Thyroid gland (tissue), 4 donors: Measurements from ENCODE around the gene REM1. TPM values are rescaled to one million over a fixed set of nuclear protein-coding genes. Genes with fewer than 3 reads are reported as not detected.

ENCODE experiments used
- DNase-seq, 2 donors: peaks; one replicate each; pipeline ENCODE4 v3.0.0-alpha.2; 2019
- H3K27ac ChIP-seq, 3 donors: fragments of 200-600 bp; sonication (generic); 1 replicate in 2 of 3; 2 replicates in 1 of 3; pipeline ENCODE4 v1.5.1; 2016 to 2019; ENCODE audit warnings: mild to moderate bottlenecking in 1 of 3, moderate library complexity in 1 of 3
- H3K27me3 ChIP-seq: fragments of 200-600 bp; sonication (generic); one replicate; pipeline ENCODE4 v1.5.1; 2019
- H3K36me3 ChIP-seq, 2 donors: fragments of 200-600 bp; sonication (generic); one replicate each; pipeline ENCODE4 v1.5.1; 2016 to 2019
- H3K4me1 ChIP-seq, 2 donors: fragments of 200-600 bp; sonication (generic); one replicate each; pipeline ENCODE4 v1.5.1; 2017 to 2019
- H3K4me3 ChIP-seq, 3 donors: fragments of 200-600 bp; sonication (generic); replicated peaks in 1 of 3; 1 replicate in 2 of 3; 2 replicates in 1 of 3; pipeline ENCODE4 v1.5.1; 2016; ENCODE audit warnings: mild to moderate bottlenecking in 1 of 3
- H3K9me3 ChIP-seq: fragments of 200-600 bp; sonication (generic); one replicate; pipeline ENCODE4 v1.5.1; 2017
- CTCF ChIP-seq, 6 experiments: fragments of 200-600 bp in 3 of 6; fragments of 450-650 bp in 3 of 6; sonication (generic) in 3 of 6; IDR thresholded peaks; one replicate each; pipeline ENCODE4 v1.5.1; 2016 to 2019; ENCODE audit warnings: antibody characterized with exemption in 6 of 6, mild to moderate bottlenecking in 2 of 6, inconsistent platforms in 1 of 6, moderate library complexity in 1 of 6
- POLR2A ChIP-seq, 2 donors: fragments of 450-650 bp; IDR thresholded peaks; one replicate each; pipeline ENCODE4 v1.6.1; 2017; ENCODE audit warnings: antibody characterized with exemption in 2 of 2, mild to moderate bottlenecking in 2 of 2, moderate library complexity in 1 of 2
- WGBS, 2 donors: methylation state at CpG; one replicate each; pipeline ENCODE4 v1.1.5; 2017; 5-methylcytosine and 5-hydroxymethylcytosine counted together
- intact Hi-C: fragments of 100-400 bp; cut with DNase I; formaldehyde crosslinking; loops from one replicate; pipeline ENCODE4 v1.15.1; 2023
- total RNA-seq, 4 donors: library from RNA; depleted of rRNA; stranded (reverse); fragments of >200 nt; gene quantifications; one replicate each; pipeline ENCODE4 v1.2.3, GENCODE V29; 2016

REM1 gene
- total RNA-seq, 4 donors from 2014 or later = 0.54 to 3.4 (median 0.98) TPM

DNA sequence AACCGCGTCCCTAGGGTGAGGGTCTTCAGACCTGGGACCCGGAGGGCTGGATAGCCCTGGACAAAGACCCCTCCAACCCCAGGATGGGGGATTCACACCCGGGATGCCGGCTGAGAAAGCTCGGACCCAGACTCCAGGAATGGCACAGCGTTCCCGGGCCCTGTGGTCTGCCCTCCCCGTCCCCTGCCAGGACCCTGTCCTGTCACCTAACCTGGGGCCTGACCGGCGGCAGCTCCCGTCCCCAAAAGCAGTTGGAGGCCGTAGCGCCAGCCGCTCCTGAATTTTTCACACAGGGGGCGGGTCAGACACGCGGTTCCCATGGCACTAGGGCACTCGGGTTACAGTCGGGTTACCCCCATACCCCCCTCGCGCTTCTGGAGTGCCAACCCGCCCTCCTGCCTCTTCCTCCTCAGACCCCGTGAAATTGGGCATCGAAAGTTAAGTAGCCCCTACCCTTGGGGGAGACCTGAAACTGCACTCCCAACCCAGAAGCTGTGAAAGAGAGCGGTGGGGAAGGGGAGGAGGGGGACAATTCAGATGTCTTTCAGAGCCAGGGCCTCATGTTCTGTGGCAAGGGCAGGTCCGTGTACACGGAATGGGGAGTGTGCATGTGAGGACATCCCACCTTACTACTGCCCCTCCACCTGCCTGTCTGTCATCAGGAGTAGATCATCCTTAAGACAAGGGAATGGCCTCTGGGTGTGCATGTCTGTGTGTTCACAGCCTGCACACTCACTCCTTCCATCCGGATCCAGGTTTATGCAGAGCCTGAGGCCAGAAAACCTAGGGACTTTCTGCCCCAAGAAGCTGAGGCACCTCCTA is 595 bp downstream of the REM1 start:
- WGBS, 2 donors = 6% methylated on average over 17 of the region's 29 CpGs; no CpG with 5 or more reads in 1 of the 2 donors
- peak overlapping the region in 2 of 3 donors; percentile 40 to 53 for H3K27ac ChIP-seq
- peak overlapping the region in 1 of 3 donors; percentile 25 for H3K4me3 ChIP-seq
- TF ChIP-seq CTCF (IDR thresholded peaks at IDR 0.05) (no peak), POLR2A (IDR thresholded peaks at IDR 0.05) (no peak)
- H3K9me3 ChIP-seq = no peaks in the 10 kb centered on the region
- H3K4me1 ChIP-seq = peaks cover 7 to 17% of the 10 kb centered on the region in 2 donors
- no peaks in the 10 kb centered on the region for H3K27me3 ChIP-seq
- H3K36me3 ChIP-seq = no peaks in the 10 kb centered on the region
- intact Hi-C loops = no loop called here
- no peak for DNase-seq

DNA sequence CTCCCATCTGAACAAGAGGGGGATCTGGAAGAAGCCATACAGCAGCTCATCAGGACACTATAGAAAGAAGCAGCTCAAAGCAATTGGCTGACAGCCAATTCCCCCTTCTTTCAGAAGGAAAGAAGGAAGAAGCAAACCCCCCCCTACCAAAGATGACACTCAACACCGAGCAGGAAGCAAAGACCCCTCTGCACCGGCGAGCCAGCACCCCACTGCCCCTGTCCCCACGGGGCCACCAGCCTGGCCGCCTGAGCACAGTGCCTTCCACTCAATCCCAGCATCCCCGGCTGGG is 1.2 kb downstream of the REM1 start:
- 60 to 66% methylated on average over 6 of the region's 6 CpGs for whole genome bisulfite sequencing, 2 donors

GRCh38 chr20:31476643-31477215 is 1.6 kb downstream of the REM1 start:
- WGBS, 2 donors = 70 to 76% methylated on average over 6 of the region's 6 CpGs
- H3K36me3 ChIP-seq = no peaks in the 10 kb centered on the region
- no peak for DNase-seq
- H3K27ac ChIP-seq = no peak overlapping the region
- peaks cover 7 to 17% of the 10 kb centered on the region in 2 donors for H3K4me1 ChIP-seq
- intact Hi-C loops = no loop called here
- TF ChIP-seq CTCF (IDR thresholded peaks at IDR 0.05) (no peak), POLR2A (IDR thresholded peaks at IDR 0.05) (no peak)
- no peak overlapping the region for H3K4me3 ChIP-seq
- no peaks in the 10 kb centered on the region for H3K9me3 ChIP-seq
- H3K27me3 ChIP-seq = no peaks in the 10 kb centered on the region

More for the DNA sequence above, 1.2 kb downstream of the REM1 start:
- Histone ChIP-seq H3K27ac (no peak overlapping the region), H3K9me3 (no peaks in the 10 kb centered on the region), H3K36me3 (no peaks in the 10 kb centered on the region), H3K27me3 (no peaks in the 10 kb centered on the region), H3K4me1 (peaks cover 7 to 17% of the 10 kb centered on the region in 2 donors), H3K4me3 (no peak overlapping the region)
- no peak for TF ChIP-seq POLR2A (IDR thresholded peaks at IDR 0.05)
- no peak for TF ChIP-seq CTCF (IDR thresholded peaks at IDR 0.05)
- intact Hi-C loops = no loop called here
- DNase-seq = no peak

DNA sequence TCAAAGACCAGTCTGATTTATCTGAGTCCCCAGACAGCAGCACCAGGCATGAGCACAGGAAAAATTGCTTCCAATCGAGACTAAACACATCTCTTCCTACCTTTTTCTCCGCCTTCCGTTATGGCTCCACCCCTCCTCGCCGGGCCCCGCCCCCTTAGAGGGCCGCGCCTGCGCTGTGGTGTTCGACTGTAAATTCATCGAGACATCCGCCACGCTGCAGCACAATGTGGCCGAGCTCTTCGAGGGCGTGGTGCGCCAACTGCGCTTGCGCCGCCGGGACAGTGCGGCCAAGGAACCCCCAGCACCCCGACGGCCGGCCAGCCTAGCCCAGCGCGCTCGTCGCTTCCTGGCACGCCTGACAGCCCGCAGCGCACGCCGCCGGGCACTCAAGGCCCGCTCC is 8.9 kb downstream of the REM1 start:
- Histone ChIP-seq H3K4me1 (peaks cover 0 to 11% of the 10 kb centered on the region in 2 donors), H3K27me3 (no peaks in the 10 kb centered on the region), H3K4me3 (no peak overlapping the region), H3K36me3 (no peaks in the 10 kb centered on the region), H3K9me3 (no peaks in the 10 kb centered on the region), H3K27ac (peak overlapping the region in 1 of 3 donors; percentile 5)
- no peak for DNase-seq
- whole genome bisulfite sequencing, 2 donors = 34 to 36% methylated on average over 13 to 28 of the region's 36 CpGs
- TF ChIP-seq POLR2A (IDR thresholded peaks at IDR 0.05) (no peak), CTCF (IDR thresholded peaks at IDR 0.05) (no peak)
- intact Hi-C loops = no loop called here
